Measurements from ENCODE around the gene GSK3A.
"Not testable (repeated sequence)": the region's sequence is repeated elsewhere in the genome, so short reads cannot be mapped to it uniquely, and the experiment has no call there.

GSK3A gene

DNA sequence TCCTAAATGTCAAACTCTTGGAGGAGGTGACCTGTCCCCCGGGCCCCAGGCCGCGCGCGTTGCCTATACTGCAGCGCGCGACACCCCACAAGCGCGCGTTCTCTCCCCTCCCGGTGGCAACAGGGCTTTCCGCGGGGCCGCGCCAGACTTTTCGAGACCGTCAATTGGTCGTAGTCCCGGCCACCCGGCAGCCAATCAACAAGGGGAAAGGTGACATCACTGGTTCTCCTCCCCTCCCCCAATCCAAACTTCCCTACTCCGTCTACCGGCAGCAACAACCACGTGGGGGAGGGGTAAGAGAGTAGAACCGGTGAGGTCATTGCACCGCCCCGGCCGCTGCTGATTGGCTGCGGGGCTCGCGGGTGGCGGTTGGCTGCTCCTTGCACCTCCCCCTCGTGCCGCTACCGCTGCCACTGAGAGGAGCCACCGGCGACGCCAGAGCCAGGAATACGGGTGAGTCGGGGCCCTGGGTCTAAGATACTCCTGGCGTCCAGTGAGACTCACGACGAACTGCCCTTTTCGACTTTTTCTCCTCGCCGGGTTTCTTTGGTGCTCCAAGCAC is 25.8 kb upstream of the GSK3A start:
- peaks cover 12% of the 10 kb centered on the region for H3K4me1 ChIP-seq (ENCODE audit: control insufficient read depth, insufficient read depth, low read length)
- no peaks in the 10 kb centered on the region for H3K27me3 ChIP-seq (ENCODE audit: control insufficient read depth, insufficient read depth, low read length, poor library complexity, severe bottlenecking)
- WGBS, 2 experiments, result 0 to 1% methylated on average over 45 to 46 of the region's 46 CpGs
- no peaks in the 10 kb centered on the region for H3K9me3 ChIP-seq (ENCODE audit: control insufficient read depth, low read length)
- H3K4me3 ChIP-seq (ENCODE audit: insufficient read depth, low read depth, low read length), result peak overlapping the region; percentile 70
- H3K36me3 ChIP-seq (ENCODE audit: control insufficient read depth, insufficient read depth, low read length), result no peaks in the 10 kb centered on the region
- peak overlapping the region; percentile 94 for H3K27ac ChIP-seq (ENCODE audit: insufficient read depth, low read depth, low read length, poor library complexity, severe bottlenecking)

- Histone ChIP-seq H3K9me3 (ENCODE audit: control insufficient read depth, low read length) (no peaks in the 10 kb centered on the region), H3K36me3 (ENCODE audit: control insufficient read depth, insufficient read depth, low read length) (no peaks in the 10 kb centered on the region), H3K4me1 (ENCODE audit: control insufficient read depth, insufficient read depth, low read length) (peaks cover 12% of the 10 kb centered on the region), H3K4me3 (ENCODE audit: insufficient read depth, low read depth, low read length) (peak overlapping the region; percentile 70), H3K27ac (ENCODE audit: insufficient read depth, low read depth, low read length, poor library complexity, severe bottlenecking) (peak overlapping the region; percentile 54), H3K27me3 (ENCODE audit: control insufficient read depth, insufficient read depth, low read length, poor library complexity, severe bottlenecking) (no peaks in the 10 kb centered on the region)
- 18 to 20% methylated on average over 13 of the region's 13 CpGs for WGBS, 2 experiments
Measured at GRCh38 chr19:42267644-42268141, 25.3 kb upstream of the GSK3A start.

- H3K4me1 ChIP-seq (ENCODE audit: control insufficient read depth, insufficient read depth, low read length), result peaks cover 12% of the 10 kb centered on the region
- not testable (repeated sequence) for H3K27me3 ChIP-seq (ENCODE audit: control insufficient read depth, insufficient read depth, low read length, poor library complexity, severe bottlenecking); H3K27ac ChIP-seq (ENCODE audit: insufficient read depth, low read depth, low read length, poor library complexity, severe bottlenecking); H3K36me3 ChIP-seq (ENCODE audit: control insufficient read depth, insufficient read depth, low read length); H3K4me3 ChIP-seq (ENCODE audit: insufficient read depth, low read depth, low read length); H3K9me3 ChIP-seq (ENCODE audit: control insufficient read depth, low read length)
- WGBS, 2 experiments, result 85 to 95% methylated on average over 18 to 23 of the region's 25 CpGs
Measured at GRCh38 chr19:42266928-42267603, 24.7 kb upstream of the GSK3A start.

DNA sequence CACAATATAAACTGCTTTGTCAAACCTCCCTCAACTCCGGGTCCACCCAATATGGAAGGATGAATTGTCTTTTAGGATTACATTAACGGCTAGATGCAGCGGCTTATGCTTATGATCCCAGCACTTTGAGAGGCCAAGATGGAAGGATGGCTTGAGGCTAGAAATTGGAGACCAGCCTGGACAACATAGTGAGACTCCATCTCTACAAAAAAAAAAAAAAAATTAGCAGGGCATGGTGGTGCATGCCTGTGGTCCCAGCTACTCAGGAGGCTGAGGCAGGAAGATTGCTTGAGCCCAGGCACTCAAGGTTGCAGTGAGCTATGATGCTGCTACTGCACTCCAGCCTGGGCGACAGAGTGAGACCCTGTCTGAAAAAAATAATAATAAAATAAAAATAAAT is 23.7 kb upstream of the GSK3A start:
- 94 to 97% methylated on average over 3 to 4 of the region's 4 CpGs for WGBS, 2 experiments
- not testable (repeated sequence) for H3K36me3 ChIP-seq (ENCODE audit: control insufficient read depth, insufficient read depth, low read length); H3K4me3 ChIP-seq (ENCODE audit: insufficient read depth, low read depth, low read length); H3K9me3 ChIP-seq (ENCODE audit: control insufficient read depth, low read length); H3K27me3 ChIP-seq (ENCODE audit: control insufficient read depth, insufficient read depth, low read length, poor library complexity, severe bottlenecking); H3K27ac ChIP-seq (ENCODE audit: insufficient read depth, low read depth, low read length, poor library complexity, severe bottlenecking)
- peaks cover 12% of the 10 kb centered on the region for H3K4me1 ChIP-seq (ENCODE audit: control insufficient read depth, insufficient read depth, low read length)

DNA sequence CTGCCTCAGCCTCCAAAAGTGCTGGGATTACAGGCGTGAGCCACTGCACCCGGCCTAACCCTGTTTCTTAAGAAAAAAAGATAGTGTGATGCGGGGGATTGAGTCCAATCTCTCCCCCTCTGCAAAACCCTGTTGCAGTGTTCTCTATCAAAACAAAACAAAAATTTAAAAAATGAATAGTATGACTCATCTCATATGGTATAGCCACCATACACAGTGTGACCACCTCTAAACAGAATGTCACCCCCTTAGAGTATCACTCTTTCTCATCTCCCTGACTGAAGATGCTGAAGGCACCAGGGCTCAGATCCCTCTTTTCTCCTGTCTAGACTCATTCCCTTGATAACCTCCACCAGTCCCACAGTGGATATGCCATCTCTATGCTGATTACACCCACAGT is 19.4 kb upstream of the GSK3A start:
- no peaks in the 10 kb centered on the region for H3K9me3 ChIP-seq (ENCODE audit: control insufficient read depth, low read length)
- H3K36me3 ChIP-seq (ENCODE audit: control insufficient read depth, insufficient read depth, low read length), result no peaks in the 10 kb centered on the region
- 83 to 86% methylated on average over 2 to 3 of the region's 3 CpGs for WGBS, 2 experiments
- no peak overlapping the region for H3K4me3 ChIP-seq (ENCODE audit: insufficient read depth, low read depth, low read length)
- no peaks in the 10 kb centered on the region for H3K4me1 ChIP-seq (ENCODE audit: control insufficient read depth, insufficient read depth, low read length)
- H3K27me3 ChIP-seq (ENCODE audit: control insufficient read depth, insufficient read depth, low read length, poor library complexity, severe bottlenecking), result no peaks in the 10 kb centered on the region
- H3K27ac ChIP-seq (ENCODE audit: insufficient read depth, low read depth, low read length, poor library complexity, severe bottlenecking), result no peak overlapping the region

DNA sequence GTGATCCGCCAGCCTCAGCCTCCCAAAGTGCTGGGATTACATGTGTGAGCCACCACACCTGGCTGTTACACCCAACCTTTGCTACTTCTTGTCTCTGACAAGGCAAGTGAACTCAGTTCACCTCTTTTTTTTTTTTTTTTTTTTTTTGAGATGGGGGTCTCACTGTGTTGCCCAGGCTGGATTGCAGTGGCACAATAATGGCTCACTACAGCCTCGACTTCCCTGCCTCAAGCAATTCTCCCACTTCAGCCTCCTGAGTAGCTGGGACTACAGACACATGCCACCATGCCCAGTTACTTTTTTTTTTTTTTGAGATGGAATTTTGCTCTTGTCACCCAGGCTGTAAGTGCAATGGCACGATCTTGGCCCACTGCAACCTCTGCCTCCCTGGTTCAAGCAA is 15.4 kb upstream of the GSK3A start:
- H3K27me3 ChIP-seq (ENCODE audit: control insufficient read depth, insufficient read depth, low read length, poor library complexity, severe bottlenecking); H3K27ac ChIP-seq (ENCODE audit: insufficient read depth, low read depth, low read length, poor library complexity, severe bottlenecking); H3K4me3 ChIP-seq (ENCODE audit: insufficient read depth, low read depth, low read length); H3K9me3 ChIP-seq (ENCODE audit: control insufficient read depth, low read length); H3K36me3 ChIP-seq (ENCODE audit: control insufficient read depth, insufficient read depth, low read length); H3K4me1 ChIP-seq (ENCODE audit: control insufficient read depth, insufficient read depth, low read length): not testable (repeated sequence)
- WGBS, 2 experiments, result 89 to 92% methylated on average over 3 of the region's 3 CpGs

DNA sequence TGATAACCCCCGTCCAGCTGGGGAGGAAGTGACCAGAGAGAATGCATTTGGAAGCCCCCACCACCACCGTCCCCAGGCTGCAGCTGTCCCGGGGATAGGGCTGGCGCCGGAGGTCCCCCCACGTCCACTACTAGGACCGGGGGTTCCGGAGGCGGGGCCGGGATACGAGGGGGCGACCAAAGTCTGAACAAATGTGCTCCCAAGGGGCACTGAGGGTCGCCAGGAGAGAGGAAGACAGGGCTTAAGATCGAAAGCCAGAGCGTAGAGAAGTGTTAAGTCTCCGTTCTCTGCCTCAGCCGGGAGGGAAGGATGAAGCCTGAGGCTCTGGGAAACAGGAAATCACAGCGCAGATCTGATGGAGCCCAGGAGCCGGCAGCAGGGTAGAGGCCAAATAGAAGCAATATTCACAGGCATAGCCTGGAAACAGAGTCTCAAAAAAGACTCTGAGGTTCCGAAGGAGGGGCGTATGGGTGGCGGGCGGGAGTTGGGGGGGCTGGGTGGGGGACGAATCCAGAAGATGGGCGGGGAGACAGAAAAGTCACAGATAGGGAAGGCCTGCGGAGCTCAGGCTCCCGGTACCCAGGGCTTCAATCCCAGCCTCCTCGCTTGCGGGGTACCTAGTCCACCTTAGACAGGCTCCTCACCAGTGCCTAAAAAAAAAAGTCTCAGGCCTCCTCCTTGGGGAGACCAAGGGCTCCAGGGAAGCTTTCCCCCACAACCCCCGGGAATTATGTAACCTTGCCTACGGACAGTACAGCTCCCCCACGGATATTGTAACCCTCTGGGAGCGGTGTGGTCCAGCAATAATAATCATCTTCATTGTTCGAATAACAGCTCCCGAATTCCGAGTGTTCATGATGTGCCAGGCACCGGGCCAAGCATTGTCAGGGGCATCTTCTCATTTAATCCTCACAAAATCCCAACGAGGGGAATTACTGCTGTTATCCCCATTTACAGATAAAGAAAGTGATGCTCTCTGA is 13.7 kb upstream of the GSK3A start:
- Histone ChIP-seq H3K27ac (ENCODE audit: insufficient read depth, low read depth, low read length, poor library complexity, severe bottlenecking) (peak overlapping the region; percentile 89), H3K4me1 (ENCODE audit: control insufficient read depth, insufficient read depth, low read length) (peaks cover 16% of the 10 kb centered on the region), H3K27me3 (ENCODE audit: control insufficient read depth, insufficient read depth, low read length, poor library complexity, severe bottlenecking) (no peaks in the 10 kb centered on the region), H3K9me3 (ENCODE audit: control insufficient read depth, low read length) (no peaks in the 10 kb centered on the region), H3K4me3 (ENCODE audit: insufficient read depth, low read depth, low read length) (peak overlapping the region; percentile 58), H3K36me3 (ENCODE audit: control insufficient read depth, insufficient read depth, low read length) (no peaks in the 10 kb centered on the region)
- WGBS, 2 experiments, result 15 to 16% methylated on average over 38 of the region's 38 CpGs

GRCh38 chr19:42254850-42255765 is 12.7 kb upstream of the GSK3A start, which contains the start of gene ERF:
Gene ERF, minus strand, starts transcription at chr19:42255128. Its CDS starts 129 bp downstream, at chr19:42254999.
- H3K36me3 ChIP-seq (ENCODE audit: control insufficient read depth, insufficient read depth, low read length), result no peaks in the 10 kb centered on the region
- no peaks in the 10 kb centered on the region for H3K9me3 ChIP-seq (ENCODE audit: control insufficient read depth, low read length)
- H3K27ac ChIP-seq (ENCODE audit: insufficient read depth, low read depth, low read length, poor library complexity, severe bottlenecking), result peak within 1 kb of the TSS; percentile 89
- no peaks in the 10 kb centered on the region for H3K27me3 ChIP-seq (ENCODE audit: control insufficient read depth, insufficient read depth, low read length, poor library complexity, severe bottlenecking)
- 0 to 1% methylated on average over 61 to 75 of the region's 75 CpGs for WGBS, 2 experiments
- H3K4me1 ChIP-seq (ENCODE audit: control insufficient read depth, insufficient read depth, low read length), result peaks cover 20% of the 10 kb centered on the region
- H3K4me3 ChIP-seq (ENCODE audit: insufficient read depth, low read depth, low read length), result peak within 1 kb of the TSS; percentile 100

DNA sequence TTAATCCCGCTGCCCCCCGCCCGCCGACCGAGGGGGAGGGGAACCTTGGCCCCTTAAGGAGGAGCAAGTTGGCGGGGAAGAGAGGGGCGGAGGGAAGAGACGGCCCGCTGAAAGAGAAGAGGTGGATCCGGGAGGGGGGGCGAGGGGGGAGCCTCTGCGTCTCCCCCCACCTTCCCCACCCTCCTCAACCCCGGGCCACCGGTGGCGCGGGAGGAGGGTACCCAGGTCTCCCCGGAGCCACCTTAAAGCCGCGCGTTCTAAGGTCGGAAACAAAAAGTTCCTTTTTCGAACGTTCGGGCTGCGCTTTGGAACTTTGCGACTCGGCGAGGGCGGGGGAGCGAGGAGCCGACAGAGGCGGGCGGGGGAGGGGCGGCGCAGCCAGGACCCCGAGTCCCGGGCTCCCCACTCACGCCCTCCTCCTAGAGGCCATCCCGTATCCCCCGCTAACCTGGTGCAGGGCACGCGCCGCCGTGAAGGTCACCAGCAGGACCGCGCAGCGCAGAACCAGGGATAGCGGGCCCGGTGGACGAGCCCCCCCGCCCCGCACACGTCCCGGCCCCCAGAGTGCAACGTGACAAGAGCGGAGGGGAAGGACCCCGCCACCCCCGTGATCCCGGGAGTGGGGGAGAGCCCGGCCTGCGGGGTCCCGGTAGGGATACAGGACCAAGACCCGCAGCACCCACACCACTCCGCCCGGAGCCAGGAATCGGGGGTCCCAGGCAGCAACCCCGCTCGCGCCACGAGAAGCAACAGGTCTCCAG is 11.9 kb upstream of the GSK3A start:
- 0% methylated on average over 69 to 70 of the region's 70 CpGs for WGBS, 2 experiments
- Histone ChIP-seq H3K36me3 (ENCODE audit: control insufficient read depth, insufficient read depth, low read length) (no peaks in the 10 kb centered on the region), H3K4me3 (ENCODE audit: insufficient read depth, low read depth, low read length) (peak overlapping the region; percentile 100), H3K4me1 (ENCODE audit: control insufficient read depth, insufficient read depth, low read length) (peaks cover 20% of the 10 kb centered on the region), H3K27ac (ENCODE audit: insufficient read depth, low read depth, low read length, poor library complexity, severe bottlenecking) (peak overlapping the region; percentile 85), H3K9me3 (ENCODE audit: control insufficient read depth, low read length) (no peaks in the 10 kb centered on the region), H3K27me3 (ENCODE audit: control insufficient read depth, insufficient read depth, low read length, poor library complexity, severe bottlenecking) (no peaks in the 10 kb centered on the region)

Measured in ectodermal cell (in vitro differentiated cells).